WTC11 (cell line): ENCODE results near the gene HIPK2. TPM values are rescaled to one million over a fixed set of nuclear protein-coding genes. Genes with fewer than 3 reads are reported as not detected.

Experiments used
- ATAC-seq: fragments of 200-7000 bp; cut with Tn5 transposase; 2 replicates; pipeline ENCODE4 v1.10.0; 2021; ENCODE audit warnings: mild to moderate bottlenecking, moderate library complexity
- CTCF ChIA-PET: fragments of 300-600 bp; sonication (Branson Sonifier 250); formaldehyde crosslinking; loops from one replicate; lab custom pipeline; 2021; ENCODE audit warnings: antibody characterized with exemption; lab: Charles Lee
- POLR2A ChIA-PET: fragments of 350-600 bp; sonication (Branson Sonifier 250); formaldehyde crosslinking; loops from one replicate; lab custom pipeline; 2021; ENCODE audit warnings: antibody characterized with exemption; lab: Charles Lee
- DNase-seq: peaks from one replicate; pipeline ENCODE4 v3.0.0; 2021; ENCODE audit warnings: low spot score
- H3K27ac Mint-ChIP-seq: 2 replicates; pipeline ENCODE4 v1.8.0; 2021; ENCODE audit warnings: mixed read lengths
- H3K27me3 Mint-ChIP-seq: 2 replicates; pipeline ENCODE4 v1.8.0; 2021; ENCODE audit warnings: low read depth, mild to moderate bottlenecking, moderate library complexity, mixed read lengths
- H3K36me3 Mint-ChIP-seq: 2 replicates; pipeline ENCODE4 v1.8.0; 2021; ENCODE audit warnings: mixed read lengths
- H3K4me1 Mint-ChIP-seq: 2 replicates; pipeline ENCODE4 v1.8.0; 2022; ENCODE audit warnings: mixed read lengths
- H3K4me3 Mint-ChIP-seq: 2 replicates; pipeline ENCODE4 v1.8.0; 2021; ENCODE audit warnings: mild to moderate bottlenecking, moderate library complexity, mixed read lengths
- H3K9me3 Mint-ChIP-seq: 2 replicates; pipeline ENCODE4 v1.8.0; 2021; ENCODE audit warnings: mixed read lengths
- CREM ChIP-seq: sonication (generic); formaldehyde crosslinking; IDR thresholded peaks from 2 replicates; pipeline ENCODE4 v1.8.1; 2022; ENCODE audit warnings: mild to moderate bottlenecking, missing genetic modification reagents, moderate library complexity
- CTCF ChIP-seq: fragments of 200-600 bp; IDR thresholded peaks from 2 replicates; pipeline ENCODE4 v1.8.0; 2022; ENCODE audit warnings: antibody characterized with exemption
- E2F1 ChIP-seq: sonication (generic); formaldehyde crosslinking; IDR thresholded peaks from 2 replicates; pipeline ENCODE4 v1.8.0; 2022; ENCODE audit warnings: mild to moderate bottlenecking, missing genetic modification reagents
- ESRRA ChIP-seq: sonication (generic); formaldehyde crosslinking; IDR thresholded peaks from 2 replicates; pipeline ENCODE4 v1.8.1; 2022; ENCODE audit warnings: mild to moderate bottlenecking, missing genetic modification reagents, borderline replicate concordance
- MYBL2 ChIP-seq: sonication (generic); formaldehyde crosslinking; IDR thresholded peaks from 2 replicates; pipeline ENCODE4 v1.8.1; 2023; ENCODE audit warnings: mild to moderate bottlenecking, moderate library complexity, missing genetic modification reagents
- SOX15 ChIP-seq: fragments of 250-450 bp; sonication (Bioruptor Pico); IDR thresholded peaks from 2 replicates; pipeline ENCODE4 v1.9.0; 2021; ENCODE audit warnings: mild to moderate bottlenecking
- STAT6 ChIP-seq: sonication (generic); formaldehyde crosslinking; conservative IDR thresholded peaks from 2 replicates; pipeline ENCODE4 v1.8.1; 2023; ENCODE audit warnings: mild to moderate bottlenecking, low read depth, missing genetic modification reagents, moderate library complexity
- ZNF263 ChIP-seq: sonication (generic); formaldehyde crosslinking; IDR thresholded peaks from 2 replicates; pipeline ENCODE4 v1.8.1; 2022; ENCODE audit warnings: low read depth, mild to moderate bottlenecking, moderate library complexity, missing genetic modification reagents
- ZNF416 ChIP-seq: fragments of 250-450 bp; sonication (Bioruptor Pico); IDR thresholded peaks from 2 replicates; pipeline ENCODE4 v1.9.0; 2021; ENCODE audit warnings: mild to moderate bottlenecking, inconsistent platforms
- ZNF425 ChIP-seq: fragments of 250-450 bp; sonication (Bioruptor Pico); conservative IDR thresholded peaks from 2 replicates; pipeline ENCODE4 v1.9.0; 2021; ENCODE audit warnings: mild to moderate bottlenecking
- ZNF512 ChIP-seq: sonication (generic); formaldehyde crosslinking; IDR thresholded peaks from 2 replicates; pipeline ENCODE4 v1.8.1; 2022; ENCODE audit warnings: missing genetic modification reagents, borderline replicate concordance
- ZSCAN18 ChIP-seq: fragments of 250-450 bp; sonication (Bioruptor Pico); IDR thresholded peaks from 2 replicates; pipeline ENCODE4 v2.1.2; 2022; ENCODE audit warnings: mild to moderate bottlenecking, moderate library complexity
- total RNA-seq: library from RNA; stranded (reverse); gene quantifications from 3 replicates; pipeline ENCODE4 v1.2.3, GENCODE V29; 2021

The HIPK2 gene
- total RNA-seq, 1 experiment from 2014 or later: 25.3 TPM

- TF ChIP-seq ZSCAN18 (CRISPR knock-in tag): no peak
Measured at GRCh38 chr7:139777133-139777891, 486 bp downstream of the HIPK2 start (continued).

GRCh38 chr7:139776486-139777132 lies 1.2 kb downstream of the HIPK2 start:
- ChIA-PET POLR2A (no interaction called here), CTCF (interaction anchor here (0.7 to 1.0 kb wide), 3 partner anchors 11 to 226 kb away, joined by 3 to 4 read pairs (median 3); no protein-coding TSS in a partner anchor)
- no peak for TF ChIP-seq ZNF263 (CRISPR knock-in tag)
- no peak for TF ChIP-seq ZNF416
- Mint-ChIP-seq H3K4me3 (peak overlapping the region; percentile 95), H3K27ac (no peak overlapping the region; the same call in 1 of the 2 replicates), H3K27me3 (peaks cover 44% of the 10 kb centered on the region), H3K9me3 (no peaks in the 10 kb centered on the region), H3K4me1 (peaks cover 20% of the 10 kb centered on the region), H3K36me3 (no peaks in the 10 kb centered on the region)
- DNase-seq: no peak
- no peak for ATAC-seq

- Mint-ChIP-seq H3K4me1 (peaks cover 27% of the 10 kb centered on the region), H3K36me3 (no peaks in the 10 kb centered on the region), H3K27me3 (peaks cover 40% of the 10 kb centered on the region), H3K27ac (no peak overlapping the region), H3K9me3 (no peaks in the 10 kb centered on the region), H3K4me3 (peak overlapping the region; percentile 95)
- no peak for TF ChIP-seq STAT6 (CRISPR knock-in tag)
- TF ChIP-seq CTCF: peak; percentile 34; the same call in 1 of the 2 replicates
- ATAC-seq: peak; percentile 20
- DNase-seq: peak; percentile 42
- ChIA-PET POLR2A (no interaction called here), CTCF (no interaction called here)
Measured at GRCh38 chr7:139775829-139776266, 1.9 kb downstream of the HIPK2 start.

- H3K27me3 Mint-ChIP-seq: peaks cover 25% of the 10 kb centered on the region
- POLR2A ChIA-PET: no interaction called here
- no peak for ATAC-seq
- TF ChIP-seq ESRRA (CRISPR knock-in tag): no peak
- no peak for TF ChIP-seq E2F1 (CRISPR knock-in tag)
- no peak for TF ChIP-seq ZNF512
- no peak for TF ChIP-seq CREM (CRISPR knock-in tag)
- TF ChIP-seq MYBL2: no peak
- TF ChIP-seq SOX15 (CRISPR knock-in tag): no peak
- no peak for TF ChIP-seq ZNF425 (CRISPR knock-in tag)
- CTCF ChIA-PET: no interaction called here
- no peaks in the 10 kb centered on the region for H3K9me3 Mint-ChIP-seq
- DNase-seq: no peak
- H3K27ac Mint-ChIP-seq: no peak overlapping the region
- H3K4me1 Mint-ChIP-seq: peaks cover 30% of the 10 kb centered on the region
- no peak overlapping the region for H3K4me3 Mint-ChIP-seq
- H3K36me3 Mint-ChIP-seq: no peaks in the 10 kb centered on the region
Measured at GRCh38 chr7:139774376-139774775, 3.4 kb downstream of the HIPK2 start.
